DOHH2 (cell line): ENCODE results near the gene AXIN1.

Source experiments
- H3F3A ChIP-seq: fragments of 200-600 bp; sonication (generic), shearing (Covaris generic); 2 replicates; pipeline ENCODE4 v1.6.0; 2016; ENCODE audit warnings: antibody characterized with exemption, mild to moderate bottlenecking; ENCODE audit not compliant: control insufficient read depth, insufficient read depth
- H3K27ac ChIP-seq: fragments of 200-600 bp; sonication (generic); 2 replicates; pipeline ENCODE4 v1.5.1; 2014; ENCODE audit warnings: low read depth, mild to moderate bottlenecking, low read length, moderate library complexity
- H3K27me3 ChIP-seq: fragments of 200-600 bp; sonication (generic); 2 replicates; pipeline ENCODE4 v1.6.1; 2014; ENCODE audit warnings: mild to moderate bottlenecking, low read length, mixed read lengths; ENCODE audit not compliant: control insufficient read depth
- H3K36me3 ChIP-seq: fragments of 200-600 bp; sonication (generic); 2 replicates; pipeline ENCODE4 v1.6.1; 2014; ENCODE audit warnings: mild to moderate bottlenecking, low read length, moderate library complexity, mixed read lengths; ENCODE audit not compliant: control insufficient read depth
- H3K4me1 ChIP-seq: fragments of 200-600 bp; sonication (generic); 2 replicates; pipeline ENCODE4 v1.6.1; 2014; ENCODE audit warnings: mild to moderate bottlenecking, low read length, mixed read lengths; ENCODE audit not compliant: control insufficient read depth
- H3K4me2 ChIP-seq: fragments of 200-600 bp; sonication (generic); 2 replicates; pipeline ENCODE4 v1.6.0; 2014; ENCODE audit warnings: mild to moderate bottlenecking, low read length, moderate library complexity
- H3K4me3 ChIP-seq: fragments of 200-600 bp; sonication (generic); 2 replicates; pipeline ENCODE4 v1.5.1; 2014; ENCODE audit warnings: mild to moderate bottlenecking, low read length, mixed read lengths
- H3K79me2 ChIP-seq: fragments of 200-600 bp; sonication (generic); 2 replicates; pipeline ENCODE4 v1.6.1; 2014; ENCODE audit warnings: mild to moderate bottlenecking, low read length, mixed read lengths; ENCODE audit not compliant: control insufficient read depth
- H3K9me2 ChIP-seq: fragments of 200-600 bp; sonication (generic); replicated peaks from 2 replicates; pipeline ENCODE4 v1.6.1; 2014; ENCODE audit warnings: mild to moderate bottlenecking, low read length, mixed read lengths; ENCODE audit not compliant: control insufficient read depth
- H3K9me3 ChIP-seq: fragments of 200-600 bp; sonication (generic); 2 replicates; pipeline ENCODE4 v1.6.1; 2014; ENCODE audit warnings: antibody characterized with exemption, low read length, mixed read lengths; ENCODE audit not compliant: control insufficient read depth, insufficient read depth
- H4K20me1 ChIP-seq: fragments of 200-600 bp; sonication (generic); 2 replicates; pipeline ENCODE4 v1.6.0; 2014; ENCODE audit warnings: low read depth, mild to moderate bottlenecking, antibody characterized with exemption, low read length, moderate library complexity; ENCODE audit not compliant: control insufficient read depth, insufficient read depth
- CTCF ChIP-seq: fragments of 200-600 bp; sonication (generic); IDR thresholded peaks from one replicate; pipeline ENCODE4 v1.5.1; 2014; ENCODE audit warnings: antibody characterized with exemption, mild to moderate bottlenecking, low read depth, low read length; ENCODE audit not compliant: poor library complexity, severe bottlenecking
- EZH2phosphoT487 ChIP-seq: fragments of 200-600 bp; sonication (generic); IDR thresholded peaks from 2 replicates; pipeline ENCODE4 v1.6.1; 2017; ENCODE audit warnings: borderline replicate concordance, mild to moderate bottlenecking, antibody characterized with exemption, low read length, moderate library complexity, mixed read lengths

Gene AXIN1

GRCh38 chr16:375212-375611 lies 22.7 kb upstream of the AXIN1 start:
- H3K36me3 ChIP-seq: peaks cover 39% of the 10 kb centered on the region
- TF ChIP-seq EZH2phosphoT487 (no peak), CTCF (no peak)
- no peaks in the 10 kb centered on the region for H3F3A ChIP-seq

GRCh38 chr16:374616-374926 lies 22.0 kb upstream of the AXIN1 start:
- Histone ChIP-seq H3K4me1 (peaks cover 15% of the 10 kb centered on the region), H3K9me2 (no peaks in the 10 kb centered on the region), H3F3A (no peaks in the 10 kb centered on the region), H3K79me2 (peaks cover 17% of the 10 kb centered on the region), H3K9me3 (no peaks in the 10 kb centered on the region), H3K4me3 (no peak overlapping the region), H4K20me1 (no peaks in the 10 kb centered on the region), H3K36me3 (peaks cover 42% of the 10 kb centered on the region), H3K4me2 (no peak overlapping the region), H3K27me3 (no peaks in the 10 kb centered on the region), H3K27ac (no peak overlapping the region)
- TF ChIP-seq EZH2phosphoT487 (no peak), CTCF (no peak)

More at GRCh38 chr16:375212-375611, 22.7 kb upstream of the AXIN1 start:
- no peaks in the 10 kb centered on the region for H3K9me2 ChIP-seq
- no peak overlapping the region for H3K4me2 ChIP-seq
- H3K27ac ChIP-seq: no peak overlapping the region
- peaks cover 18% of the 10 kb centered on the region for H3K79me2 ChIP-seq
- H3K4me3 ChIP-seq: no peak overlapping the region
- H3K9me3 ChIP-seq: no peaks in the 10 kb centered on the region
- no peaks in the 10 kb centered on the region for H4K20me1 ChIP-seq
- H3K27me3 ChIP-seq: no peaks in the 10 kb centered on the region
- H3K4me1 ChIP-seq: peaks cover 11% of the 10 kb centered on the region

DNA sequence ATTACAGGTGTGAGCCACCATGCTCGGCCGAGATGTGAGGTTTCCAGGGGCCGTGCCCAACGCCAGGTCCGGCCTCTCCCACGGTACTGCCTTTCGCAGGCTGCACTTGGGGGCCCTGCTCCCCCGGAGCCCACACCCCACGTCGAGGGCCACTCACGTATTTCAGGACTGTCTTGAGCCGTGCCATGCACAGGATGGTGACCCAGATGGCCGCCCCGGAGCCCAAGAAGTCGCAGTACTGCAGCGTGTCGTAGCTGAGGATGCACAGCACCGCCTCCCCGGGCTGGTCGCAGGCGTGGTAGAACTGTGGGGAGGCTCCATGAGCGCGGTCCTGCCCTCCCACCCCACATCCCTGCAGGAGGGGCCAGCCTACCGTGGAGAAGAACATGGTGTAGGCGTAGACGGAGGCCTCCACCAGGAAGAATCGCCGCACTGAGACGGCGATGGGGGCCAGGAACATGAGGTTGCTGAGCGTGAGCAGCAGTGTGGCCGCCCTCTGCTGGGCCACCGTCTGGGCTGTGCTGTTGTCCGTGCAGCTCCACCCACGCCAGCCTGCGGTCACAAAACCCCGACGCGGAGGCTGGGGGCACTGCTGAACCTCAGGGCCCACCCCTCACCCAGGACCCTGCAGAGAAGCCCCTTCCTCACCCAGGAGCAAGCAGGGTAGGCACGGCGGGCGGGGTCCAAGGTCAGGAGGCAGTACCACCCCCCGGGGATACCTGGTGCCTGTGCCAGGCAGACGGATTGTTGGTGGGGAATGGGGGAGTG lies 21.5 kb upstream of the AXIN1 start:
- H3K9me2 ChIP-seq: no peaks in the 10 kb centered on the region
- no peak overlapping the region for H3K27ac ChIP-seq
- H3K79me2 ChIP-seq: peaks cover 11% of the 10 kb centered on the region
- H3K4me1 ChIP-seq: peaks cover 17% of the 10 kb centered on the region
- H3K4me2 ChIP-seq: no peak overlapping the region
- no peak overlapping the region for H3K4me3 ChIP-seq
- H3K36me3 ChIP-seq: peaks cover 45% of the 10 kb centered on the region
- no peaks in the 10 kb centered on the region for H3F3A ChIP-seq
- no peaks in the 10 kb centered on the region for H3K9me3 ChIP-seq
- no peaks in the 10 kb centered on the region for H4K20me1 ChIP-seq
- H3K27me3 ChIP-seq: no peaks in the 10 kb centered on the region
- no peak for TF ChIP-seq CTCF
- no peak for TF ChIP-seq EZH2phosphoT487
